Kidney (tissue), 14 donors: Measurements from ENCODE around the gene FBXO46. TPM values are rescaled to one million over a fixed set of nuclear protein-coding genes. Genes with fewer than 3 reads are reported as not detected.
A peak's percentile ranks its signal among the peaks of the same experiment; 100 is the strongest.
"Not testable (repeated sequence)": the region's sequence is repeated elsewhere in the genome, so short reads cannot be mapped to it uniquely, and the experiment has no call there.

ENCODE experiments used
- DNase-seq, 5 donors: peaks; one replicate each; pipeline ENCODE4 v3.0.0-alpha.2; 2013 to 2020
- FAIRE-seq: peaks from 2 replicates; lab custom pipeline; 2012; peaks lifted over from hg19 to GRCh38; lab: Jason Lieb, UNC
- H3K27ac ChIP-seq, 2 donors: one replicate each; pipeline ENCODE4 v1.7.0; 2013; ENCODE audit warnings: low read depth in 2 of 2, low read length in 2 of 2, inconsistent platforms in 1 of 2
- H3K27me3 ChIP-seq: one replicate; pipeline ENCODE4 v1.7.1; 2013; ENCODE audit warnings: low read length, inconsistent platforms; ENCODE audit not compliant: control insufficient read depth, insufficient read depth
- H3K36me3 ChIP-seq, 3 donors: one replicate each; pipeline versions ENCODE4 v1.7.0 to v1.7.1; 2013; ENCODE audit warnings: low read length in 3 of 3, control low read depth in 1 of 3, inconsistent platforms in 1 of 3; ENCODE audit not compliant: insufficient read depth in 3 of 3, control insufficient read depth in 2 of 3
- H3K4me1 ChIP-seq, 3 donors: one replicate each; pipeline versions ENCODE4 v1.7.0 to v1.7.1; 2013; ENCODE audit warnings: low read length in 3 of 3, inconsistent platforms in 1 of 3, low read depth in 1 of 3; ENCODE audit not compliant: control insufficient read depth in 2 of 3, insufficient read depth in 2 of 3
- H3K4me3 ChIP-seq, 3 donors: one replicate each; pipeline versions ENCODE4 v1.7.0 to v1.8.1; 2013; ENCODE audit warnings: low read length in 3 of 3, control low read depth in 1 of 3, inconsistent platforms in 1 of 3
- H3K9ac ChIP-seq, 3 donors: one replicate each; pipeline versions ENCODE4 v1.7.0 to v1.7.1; 2013; ENCODE audit warnings: low read length in 3 of 3, control low read depth in 1 of 3, inconsistent platforms in 1 of 3
- H3K9me3 ChIP-seq, 3 donors: one replicate each; pipeline versions ENCODE4 v1.7.0 to v1.7.1; 2013; ENCODE audit warnings: low read length in 3 of 3, control low read depth in 1 of 3, inconsistent platforms in 1 of 3; ENCODE audit not compliant: control insufficient read depth in 2 of 3, insufficient read depth in 1 of 3
- CTCF ChIP-seq: IDR thresholded peaks from 3 replicates; pipeline ENCODE4 v1.5.1; 2012; ENCODE audit warnings: mild to moderate bottlenecking, moderate library complexity, borderline replicate concordance; ENCODE audit not compliant: insufficient read depth; ENCODE audit errors: extremely low read depth
- intact Hi-C: fragments of 100-400 bp; cut with DNase I; formaldehyde crosslinking; loops from one replicate; pipeline ENCODE4 v1.11.1; 2022
- polyA plus RNA-seq: library from polyadenylated mRNA; stranded (reverse); fragments of 350-450 nt; fragmentation: Illumina TruSeq; extraction: RNeasy Lipid Tissue Mini Kit (QIAGEN cat#74804); gene quantifications from one replicate; pipeline ENCODE4 v1.2.3, GENCODE V29; 2014; ENCODE audit warnings: low read depth, low replicate concordance; ENCODE audit not compliant: insufficient read depth
- total RNA-seq: library from RNA; stranded (reverse); fragmentation: NEBNext Ultra II Directional; extraction: Animal tissue kit (Norgen Biotek cat#: 25700); gene quantifications from one replicate; pipeline ENCODE4 v1.2.1, GENCODE V29; 2021
- donor health status: control.
- donor health status: control.
- donor health status: control.
- donor health status: control.
- donor health status: control.
- donor health status: DM: yes; HTN: yes; CAD: no.
- donor health status: Normal renal cell carcinoma (clear cell type).

FBXO46 gene
- total and polyA plus RNA-seq, 2 donors from 2014 or later, result 6.5 to 16.6 TPM

DNA sequence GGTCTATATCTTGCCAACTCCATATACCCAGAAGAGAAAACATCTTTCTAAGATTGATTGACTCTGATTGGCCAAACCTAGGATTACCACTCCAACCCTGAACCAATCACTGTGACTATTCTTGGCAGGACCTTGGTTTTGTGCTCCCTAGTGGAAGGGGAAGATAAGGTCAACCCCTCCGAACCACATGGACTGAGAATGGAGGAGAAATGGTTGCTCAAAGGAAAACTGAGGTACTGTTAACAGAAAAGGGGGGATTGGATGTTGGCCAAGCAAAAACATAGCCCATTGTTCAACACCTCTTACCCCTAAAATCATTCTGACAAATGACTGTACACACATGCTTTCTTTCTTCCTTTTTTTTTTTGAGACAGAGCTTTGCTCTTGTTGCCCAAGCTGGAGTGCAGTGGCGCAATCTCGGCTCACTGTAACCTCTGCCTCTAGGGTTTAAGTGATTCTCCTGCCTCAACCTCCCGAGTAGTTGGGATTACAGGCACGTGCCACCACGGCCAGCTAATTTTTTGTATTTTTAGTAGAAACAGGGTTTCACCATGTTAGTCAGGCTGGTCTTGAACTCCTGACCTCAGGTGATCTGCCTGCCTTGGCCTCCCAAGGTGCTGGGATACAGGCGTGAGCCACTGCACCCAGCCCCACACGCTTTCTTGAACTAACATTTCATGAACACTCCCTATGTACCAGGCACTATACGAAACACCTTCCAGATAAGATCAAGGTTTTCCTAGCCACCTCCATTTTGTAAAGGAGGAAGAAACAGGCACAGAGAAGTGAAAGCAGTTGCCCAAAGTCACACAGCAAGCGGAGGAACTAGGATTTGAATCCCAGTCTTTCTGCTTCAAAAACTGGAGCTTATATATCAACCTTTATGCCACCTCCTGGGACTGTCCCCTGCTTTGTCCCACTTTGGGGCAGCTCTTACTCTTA lies 9.1 kb upstream of the FBXO46 start:
- DNase-seq, result no peak
- no peak overlapping the region for H3K4me3 ChIP-seq
- no peak overlapping the region for H3K27ac ChIP-seq
- no peak for FAIRE-seq
- H3K36me3 ChIP-seq, result no peaks in the 10 kb centered on the region
- no peaks in the 10 kb centered on the region for H3K27me3 ChIP-seq
- no peak overlapping the region for H3K9ac ChIP-seq
- intact Hi-C loops, result no loop called here
- no peaks in the 10 kb centered on the region for H3K4me1 ChIP-seq
- H3K9me3 ChIP-seq, result no peaks in the 10 kb centered on the region
- no peak for TF ChIP-seq CTCF

DNA sequence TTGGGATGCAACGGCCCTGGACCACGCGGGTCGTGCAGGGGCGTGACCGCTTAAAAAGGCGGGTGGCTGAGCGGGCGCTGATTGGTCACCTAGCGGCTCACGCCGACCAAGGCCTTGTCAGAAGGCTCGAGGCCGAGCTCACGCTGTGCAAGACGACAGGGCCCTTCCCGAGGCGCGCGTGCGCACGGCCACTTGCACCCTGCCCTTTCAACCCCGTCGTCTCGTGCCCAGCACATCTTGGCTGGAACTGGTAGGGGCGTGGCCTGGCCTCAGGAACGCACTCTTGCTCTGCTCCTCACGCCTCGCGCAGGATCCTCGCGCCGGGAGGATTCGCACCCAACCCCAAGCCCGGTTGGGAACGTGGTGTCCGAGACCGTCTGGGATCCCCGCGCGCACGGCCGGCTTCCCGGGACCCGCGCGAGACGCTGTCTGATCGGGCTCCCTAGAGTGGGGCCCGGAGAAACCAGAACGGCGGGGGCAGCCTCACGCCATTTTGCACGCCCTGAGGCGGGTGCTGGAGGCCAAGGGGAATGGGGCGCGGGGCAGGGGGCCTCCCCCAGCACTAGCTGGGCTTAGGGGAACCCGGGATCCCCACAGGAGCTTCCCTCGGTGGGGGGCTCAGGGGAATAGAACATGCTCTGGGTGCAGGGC lies 2.6 kb upstream of the FBXO46 start, which contains the start of gene MEIOSIN:
TSS of gene MEIOSIN (plus strand) at position 280 of the 651 bp plus-strand sequence. CDS start 1,938 bp downstream, outside the sequence.
- Histone ChIP-seq H3K4me3 (no peak within 1 kb of the TSS), H3K27me3 (no peaks in the 10 kb centered on the region), H3K9ac (no peak within 1 kb of the TSS), H3K36me3 (no peaks in the 10 kb centered on the region), H3K27ac (no peak within 1 kb of the TSS), H3K9me3 (no peaks in the 10 kb centered on the region), H3K4me1 (peaks cover 0 to 6% (median 0%) of the 10 kb centered on the region in 3 donors)
- no peak for TF ChIP-seq CTCF
- intact Hi-C loops, result no loop called here
- FAIRE-seq (no peak), DNase-seq (peak in 1 of 5 donors; percentile 57)

GRCh38 chr19:45729800-45730290 lies 851 bp downstream of the FBXO46 start:
- DNase-seq (peak in 2 of 5 donors; percentile 30 to 54), FAIRE-seq (no peak)
- intact Hi-C loops, result no loop called here
- Histone ChIP-seq H3K27ac (no peak overlapping the region), H3K9me3 (no peaks in the 10 kb centered on the region), H3K9ac (peak overlapping the region; percentile 45 to 82 (median 71)), H3K27me3 (no peaks in the 10 kb centered on the region), H3K4me3 (peak overlapping the region; percentile 61 to 90 (median 74)), H3K4me1 (peaks cover 0 to 6% (median 0%) of the 10 kb centered on the region in 3 donors), H3K36me3 (no peaks in the 10 kb centered on the region)
- no peak for TF ChIP-seq CTCF

GRCh38 chr19:45728683-45729082 lies 2.0 kb downstream of the FBXO46 start:
- H3K4me3 ChIP-seq, intact Hi-C loops, H3K9me3 ChIP-seq, H3K4me1 ChIP-seq, H3K9ac ChIP-seq, H3K27me3 ChIP-seq, H3K27ac ChIP-seq, FAIRE-seq, H3K36me3 ChIP-seq, DNase-seq: not testable (repeated sequence)

DNA sequence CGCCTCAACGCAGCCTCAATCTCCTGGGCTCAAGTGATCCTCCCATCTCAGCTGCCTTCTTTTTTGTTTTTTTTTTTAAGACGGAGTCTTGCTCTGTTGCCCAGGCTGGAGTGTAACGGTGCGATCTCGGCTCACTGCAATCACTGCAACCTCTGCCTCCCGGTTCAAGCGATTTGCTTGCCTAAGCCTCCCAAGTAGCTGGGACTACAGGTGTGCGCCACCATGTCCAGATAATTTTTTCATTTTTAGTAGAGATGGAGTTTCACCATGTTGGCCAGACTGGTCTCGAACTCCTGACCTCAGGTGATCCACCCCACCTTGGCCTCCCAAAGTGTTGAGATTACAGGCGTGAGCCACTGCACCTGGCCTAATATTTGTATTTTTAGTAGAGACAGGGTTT lies 10.6 kb downstream of the FBXO46 start:
- H3K4me3 ChIP-seq, H3K27me3 ChIP-seq, H3K4me1 ChIP-seq, FAIRE-seq, DNase-seq, H3K36me3 ChIP-seq, H3K9me3 ChIP-seq, H3K9ac ChIP-seq, intact Hi-C loops, H3K27ac ChIP-seq: not testable (repeated sequence)
